Measurements from ENCODE around the gene MOB3B. TPM values are rescaled to one million over a fixed set of nuclear protein-coding genes. Genes with fewer than 3 reads are reported as not detected.

Gene MOB3B
- total RNA-seq, 2 experiments from 2014 or later: 0.25 to 0.30 TPM

GRCh38 chr9:27534131-27534530 is 4.5 kb upstream of the MOB3B start:
- H3K4me3 Mint-ChIP-seq: no peak overlapping the region
- Histone ChIP-seq H3K9me3 (ENCODE audit: control insufficient read depth in 1 of 2, insufficient read depth in 1 of 2, low read length in 2 of 2) (no peaks in the 10 kb centered on the region), H3K36me3 (ENCODE audit: insufficient read depth, low read length) (peaks cover 2% of the 10 kb centered on the region), H3K27ac (ENCODE audit: low read depth in 1 of 2, low read length in 2 of 2) (no peak overlapping the region), H3K4me1 (ENCODE audit: insufficient read depth, low read length) (peaks cover 3% of the 10 kb centered on the region), H3K27me3 (ENCODE audit: control insufficient read depth in 1 of 2, insufficient read depth in 2 of 2, low read length in 2 of 2) (no peaks in the 10 kb centered on the region), H3K4me3 (ENCODE audit: low read length) (no peak overlapping the region)
- no peaks in the 10 kb centered on the region for H3K27me3 Mint-ChIP-seq
- no peak for TF ChIP-seq CTCF (IDR thresholded peaks at IDR 0.05)
- CTCF ChIA-PET: no interaction called here
- H3K27ac Mint-ChIP-seq: no peak overlapping the region
- H3K36me3 Mint-ChIP-seq (ENCODE audit: low read depth): peaks cover 23% of the 10 kb centered on the region
- POLR2A ChIA-PET: no interaction called here
- no peak for ATAC-seq (ENCODE audit: poor library complexity)
- intact Hi-C loops (cut with DNase I, micrococcal nuclease): no loop called here
- H3K4me1 Mint-ChIP-seq (ENCODE audit: low read depth): no peaks in the 10 kb centered on the region
- DNase-seq: no peak
- H3K9me3 Mint-ChIP-seq: no peaks in the 10 kb centered on the region

GRCh38 chr9:27533311-27533710 is 3.7 kb upstream of the MOB3B start:
- Mint-ChIP-seq H3K4me3 (no peak overlapping the region), H3K27ac (no peak overlapping the region), H3K36me3 (ENCODE audit: low read depth) (peaks cover 27% of the 10 kb centered on the region), H3K27me3 (no peaks in the 10 kb centered on the region), H3K4me1 (ENCODE audit: low read depth) (peaks cover 7% of the 10 kb centered on the region), H3K9me3 (no peaks in the 10 kb centered on the region)
- no peaks in the 10 kb centered on the region for H3K9me3 ChIP-seq (ENCODE audit: control insufficient read depth in 1 of 2, insufficient read depth in 1 of 2, low read length in 2 of 2)
- DNase-seq (no peak), ATAC-seq (ENCODE audit: poor library complexity) (no peak)
- H3K27ac ChIP-seq (ENCODE audit: low read depth in 1 of 2, low read length in 2 of 2): no peak overlapping the region
- no peaks in the 10 kb centered on the region for H3K27me3 ChIP-seq (ENCODE audit: control insufficient read depth in 1 of 2, insufficient read depth in 2 of 2, low read length in 2 of 2)
- peaks cover 2% of the 10 kb centered on the region for H3K36me3 ChIP-seq (ENCODE audit: insufficient read depth, low read length)
- CTCF ChIA-PET: no interaction called here
- POLR2A ChIA-PET: no interaction called here
- intact Hi-C loops (cut with DNase I, micrococcal nuclease): no loop called here
- H3K4me3 ChIP-seq (ENCODE audit: low read length): no peak overlapping the region
- TF ChIP-seq CTCF (IDR thresholded peaks at IDR 0.05): no peak
- peaks cover 10% of the 10 kb centered on the region for H3K4me1 ChIP-seq (ENCODE audit: insufficient read depth, low read length)

- peaks cover 16% of the 10 kb centered on the region for H3K4me1 ChIP-seq (ENCODE audit: insufficient read depth, low read length)
- peaks cover 0 to 7% of the 10 kb centered on the region in 2 experiments for H3K27me3 ChIP-seq (ENCODE audit: control insufficient read depth in 1 of 2, insufficient read depth in 2 of 2, low read length in 2 of 2)
- Mint-ChIP-seq H3K27ac (no peak overlapping the region), H3K4me1 (ENCODE audit: low read depth) (peaks cover 15% of the 10 kb centered on the region), H3K27me3 (peaks cover 3% of the 10 kb centered on the region), H3K4me3 (no peak overlapping the region), H3K36me3 (ENCODE audit: low read depth) (peaks cover 27% of the 10 kb centered on the region), H3K9me3 (no peaks in the 10 kb centered on the region)
- intact Hi-C loops (cut with DNase I, micrococcal nuclease): no loop called here
- DNase-seq (no peak), ATAC-seq (ENCODE audit: poor library complexity) (no peak)
- no peak overlapping the region for H3K27ac ChIP-seq (ENCODE audit: low read depth in 1 of 2, low read length in 2 of 2)
- H3K36me3 ChIP-seq (ENCODE audit: insufficient read depth, low read length): peaks cover 2% of the 10 kb centered on the region
- ChIA-PET CTCF (no interaction called here), POLR2A (no interaction called here)
- H3K4me3 ChIP-seq (ENCODE audit: low read length): no peak overlapping the region
- TF ChIP-seq CTCF (IDR thresholded peaks at IDR 0.05): no peak
- no peaks in the 10 kb centered on the region for H3K9me3 ChIP-seq (ENCODE audit: control insufficient read depth in 1 of 2, insufficient read depth in 1 of 2, low read length in 2 of 2)
These were observed 2.4 kb upstream of the MOB3B start for GRCh38 chr9:27532046-27532445.
